Spleen (tissue), 11 donors: Measurements from ENCODE around the gene BBS7. TPM values are rescaled to one million over a fixed set of nuclear protein-coding genes. Genes with fewer than 3 reads are reported as not detected.

Experiments
- DNase-seq: peaks from one replicate; pipeline ENCODE4 v3.0.0-alpha.2; 2020
- H3K27ac ChIP-seq, 8 donors: fragments of 200-600 bp; sonication (generic) in 7 of 8; 1 replicate in 4 of 8; 2 replicates in 4 of 8; pipeline versions ENCODE4 v1.5.0 to v1.8.0; 2016 to 2021; ENCODE audit warnings: inconsistent platforms in 4 of 8, mild to moderate bottlenecking in 4 of 8, moderate library complexity in 1 of 8
- H3K27me3 ChIP-seq, 7 donors: fragments of 200-600 bp; sonication (generic) in 6 of 7; replicated peaks in 1 of 7; 1 replicate in 4 of 7; 2 replicates in 3 of 7; pipeline versions ENCODE4 v1.5.0 to v1.8.0; 2016 to 2021; ENCODE audit warnings: inconsistent platforms in 3 of 7, mild to moderate bottlenecking in 1 of 7
- H3K36me3 ChIP-seq, 6 donors: fragments of 200-600 bp; sonication (generic) in 5 of 6; 1 replicate in 4 of 6; 2 replicates in 2 of 6; pipeline versions ENCODE4 v1.5.0 to v1.8.0; 2016 to 2021; ENCODE audit warnings: inconsistent platforms in 2 of 6
- H3K4me1 ChIP-seq, 6 donors: fragments of 200-600 bp; sonication (generic) in 5 of 6; 1 replicate in 3 of 6; 2 replicates in 3 of 6; pipeline versions ENCODE4 v1.5.0 to v1.8.0; 2016 to 2021; ENCODE audit warnings: inconsistent platforms in 3 of 6
- H3K4me3 ChIP-seq, 8 donors: fragments of 200-600 bp; sonication (generic) in 7 of 8; 1 replicate in 4 of 8; 2 replicates in 4 of 8; pipeline versions ENCODE4 v1.5.0 to v1.8.0; 2016 to 2021; ENCODE audit warnings: inconsistent platforms in 4 of 8, mild to moderate bottlenecking in 4 of 8, moderate library complexity in 2 of 8
- H3K9me3 ChIP-seq, 8 donors: fragments of 200-600 bp; sonication (generic) in 7 of 8; 1 replicate in 4 of 8; 2 replicates in 4 of 8; pipeline versions ENCODE4 v1.5.0 to v1.8.0; 2016 to 2021; ENCODE audit warnings: inconsistent platforms in 4 of 8
- POLR2A ChIP-seq, 3 donors: fragments of 450-650 bp; IDR thresholded peaks; one replicate each; pipeline ENCODE4 v1.5.1; 2017; ENCODE audit warnings: antibody characterized with exemption in 3 of 3, mild to moderate bottlenecking in 1 of 3
- POLR2AphosphoS5 ChIP-seq, 3 donors: sonication (generic); formaldehyde crosslinking; IDR thresholded peaks; one replicate each; pipeline ENCODE4 v1.5.1; 2017; ENCODE audit warnings: antibody characterized with exemption in 3 of 3
- WGBS, 5 donors: extraction: QIAGEN DNeasy Blood & Tissue Kit in 3 of 5; methylation state at CpG; one replicate each; pipeline versions ENCODE4 v1.1.5 to v1.1.7; 2013 to 2018; 5-methylcytosine and 5-hydroxymethylcytosine counted together
- intact Hi-C: fragments of 100-400 bp; cut with DNase I; formaldehyde crosslinking; loops from one replicate; pipeline ENCODE4 v1.15.0; 2023; ENCODE audit warnings: low total_unique reads
- polyA plus RNA-seq, 3 donors: library from polyadenylated mRNA; stranded (reverse); fragments of 200-250 nt; gene quantifications; one replicate each; pipeline ENCODE4 v1.2.1, GENCODE V29; 2013
- total RNA-seq, 7 donors: library from RNA; depleted of rRNA in 3 of 7; stranded (reverse); fragments of >200 nt in 3 of 7; fragmentation: NEBNext Ultra II Directional in 4 of 7; extraction: Animal tissue kit (Norgen Biotek cat#: 25700) in 4 of 7; gene quantifications; one replicate each; pipeline versions ENCODE4 v1.1.0 to v1.2.1, GENCODE V29; 2016 to 2021
- TF ChIP-seq, protein P1 (sequence below), 11 experiments: fragments of 200-600 bp in 7 of 11; fragments of 450-650 bp in 4 of 11; sonication (generic) in 4 of 11; IDR thresholded peaks in 8 of 11; conservative IDR thresholded peaks in 3 of 11; 1 replicate in 7 of 11; 2 replicates in 4 of 11; pipeline versions ENCODE4 v1.4.0 to v1.8.0; 2016 to 2021; ENCODE audit warnings: antibody characterized with exemption in 11 of 11, inconsistent platforms in 4 of 11, mild to moderate bottlenecking in 1 of 11
- donor health status: healthy with polysubstance abuse.
- donor health status: DM: no; HTN: no; CAD: no; lungs with moderate emphysema.
- donor health status: DM: no; HTN: no; CAD: no.
- donor health status: Bipolar disorder and iron deficiency.
- donor health status: healthy.
- donor health status: DM: no; HTN: no; CAD: no.
- donor health status: DM: yes; HTN: yes; CAD: no.

Gene BBS7
- total and polyA plus RNA-seq, 10 donors: 3.1 to 19.7 (median 11.2) TPM

GRCh38 chr4:121900132-121900983 lies 30.1 kb upstream of the BBS7 start:
- 53 to 62% (median 57%) methylated on average over 4 of the region's 4 CpGs for WGBS, 5 donors

DNA sequence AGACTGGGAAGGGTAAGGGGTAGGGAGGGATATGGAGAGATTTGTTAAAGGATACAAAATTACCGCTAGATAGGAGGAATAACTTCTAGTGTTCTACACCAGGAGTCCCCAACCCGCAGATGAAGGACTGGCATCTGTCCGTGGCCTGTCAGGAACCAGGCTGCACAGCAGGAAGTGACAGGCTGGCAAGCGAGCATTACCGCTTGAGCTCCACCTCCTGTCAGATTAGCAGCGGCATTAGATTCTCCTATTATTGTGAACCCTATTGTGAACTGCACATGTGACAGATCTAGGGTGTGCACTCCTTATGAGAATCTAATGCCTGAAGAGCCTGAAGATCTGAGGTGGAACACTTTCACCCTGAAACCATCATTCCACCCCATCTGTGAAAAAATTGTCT lies 27.9 kb upstream of the BBS7 start:
- H3K36me3 ChIP-seq: no peaks in the 10 kb centered on the region
- 20 to 40% (median 35%) methylated on average over 6 of the region's 6 CpGs for WGBS, 5 donors
- no peak overlapping the region for H3K4me3 ChIP-seq
- H3K9me3 ChIP-seq: no peaks in the 10 kb centered on the region
- peaks cover 0 to 5% (median 0%) of the 10 kb centered on the region in 6 donors for H3K4me1 ChIP-seq
- peak; percentile 78 for DNase-seq
- TF ChIP-seq POLR2AphosphoS5 (IDR thresholded peaks at IDR 0.05) (no peak), POLR2A (IDR thresholded peaks at IDR 0.05) (no peak)
- TF ChIP-seq, protein P1, sequence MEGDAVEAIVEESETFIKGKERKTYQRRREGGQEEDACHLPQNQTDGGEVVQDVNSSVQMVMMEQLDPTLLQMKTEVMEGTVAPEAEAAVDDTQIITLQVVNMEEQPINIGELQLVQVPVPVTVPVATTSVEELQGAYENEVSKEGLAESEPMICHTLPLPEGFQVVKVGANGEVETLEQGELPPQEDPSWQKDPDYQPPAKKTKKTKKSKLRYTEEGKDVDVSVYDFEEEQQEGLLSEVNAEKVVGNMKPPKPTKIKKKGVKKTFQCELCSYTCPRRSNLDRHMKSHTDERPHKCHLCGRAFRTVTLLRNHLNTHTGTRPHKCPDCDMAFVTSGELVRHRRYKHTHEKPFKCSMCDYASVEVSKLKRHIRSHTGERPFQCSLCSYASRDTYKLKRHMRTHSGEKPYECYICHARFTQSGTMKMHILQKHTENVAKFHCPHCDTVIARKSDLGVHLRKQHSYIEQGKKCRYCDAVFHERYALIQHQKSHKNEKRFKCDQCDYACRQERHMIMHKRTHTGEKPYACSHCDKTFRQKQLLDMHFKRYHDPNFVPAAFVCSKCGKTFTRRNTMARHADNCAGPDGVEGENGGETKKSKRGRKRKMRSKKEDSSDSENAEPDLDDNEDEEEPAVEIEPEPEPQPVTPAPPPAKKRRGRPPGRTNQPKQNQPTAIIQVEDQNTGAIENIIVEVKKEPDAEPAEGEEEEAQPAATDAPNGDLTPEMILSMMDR (IDR thresholded peaks at IDR 0.05 in 8 of 11, conservative IDR thresholded peaks at IDR 0.05 in 3 of 11): no peak
- H3K27ac ChIP-seq: no peak overlapping the region
- intact Hi-C loops: no loop called here
- no peaks in the 10 kb centered on the region for H3K27me3 ChIP-seq

More at GRCh38 chr4:121900132-121900983, 30.1 kb upstream of the BBS7 start:
- TF ChIP-seq POLR2AphosphoS5 (IDR thresholded peaks at IDR 0.05): no peak
- TF ChIP-seq, protein P1 (IDR thresholded peaks at IDR 0.05 in 8 of 11, conservative IDR thresholded peaks at IDR 0.05 in 3 of 11): peak in 10 of 11 experiments; percentile 49 to 69 (median 61)
- no peak for TF ChIP-seq POLR2A (IDR thresholded peaks at IDR 0.05)
- intact Hi-C loops: loop anchor here (10.0 kb wide), 1 partner anchor 104 kb away; no protein-coding TSS in a partner anchor
- no peaks in the 10 kb centered on the region for H3K27me3 ChIP-seq
- H3K9me3 ChIP-seq: no peaks in the 10 kb centered on the region
- H3K4me1 ChIP-seq: peaks cover 0 to 5% (median 0%) of the 10 kb centered on the region in 6 donors
- H3K27ac ChIP-seq: no peak overlapping the region
- H3K4me3 ChIP-seq: no peak overlapping the region
- no peak for DNase-seq
- H3K36me3 ChIP-seq: no peaks in the 10 kb centered on the region

GRCh38 chr4:121888134-121888533 lies 17.9 kb upstream of the BBS7 start:
- intact Hi-C loops: no loop called here
- 96 to 98% (median 96%) methylated on average over 1 of the region's 1 CpG for WGBS, 5 donors
- no peaks in the 10 kb centered on the region for H3K4me1 ChIP-seq

More at GRCh38 chr4:121888134-121888533, 17.9 kb upstream of the BBS7 start:
- no peak overlapping the region for H3K4me3 ChIP-seq
- no peaks in the 10 kb centered on the region for H3K36me3 ChIP-seq
- H3K9me3 ChIP-seq: no peaks in the 10 kb centered on the region
- TF ChIP-seq, protein P1 (IDR thresholded peaks at IDR 0.05 in 8 of 11, conservative IDR thresholded peaks at IDR 0.05 in 3 of 11): no peak
- TF ChIP-seq POLR2AphosphoS5 (IDR thresholded peaks at IDR 0.05) (no peak), POLR2A (IDR thresholded peaks at IDR 0.05) (no peak)
- no peak for DNase-seq
- peaks cover 0 to 9% (median 0%) of the 10 kb centered on the region in 7 donors for H3K27me3 ChIP-seq
- no peak overlapping the region for H3K27ac ChIP-seq
